SK-N-MC (cell line): ENCODE measurements around the gene DIMT1.

Experiments
- EZH2 ChIP-seq: fragments of 200-600 bp; sonication (generic); IDR thresholded peaks from one replicate; pipeline ENCODE4 v1.6.1; 2017; ENCODE audit warnings: antibody characterized with exemption
- POLR2AphosphoS5 ChIP-seq: IDR thresholded peaks from 2 replicates; pipeline ENCODE4 v1.6.1; 2012; ENCODE audit warnings: mild to moderate bottlenecking, low read depth, low read length, borderline replicate concordance

GRCh38 chr5:62431735-62432620 lies 28.3 kb upstream of the DIMT1 start:
- TF ChIP-seq POLR2AphosphoS5 (no peak), EZH2 (no peak)
